Pulmonary artery endothelial cell (primary cell): ENCODE data around the gene TTC7B. TPM values are rescaled to one million over a fixed set of nuclear protein-coding genes. Genes with fewer than 3 reads are reported as not detected.
A peak's percentile ranks its signal among the peaks of the same experiment; 100 is the strongest.

ENCODE experiments used
- DNase-seq: peaks from one replicate; pipeline ENCODE4 v3.0.0-alpha.2; 2011; ENCODE audit warnings: low read depth, low spot score
- total RNA-seq: library from RNA; depleted of rRNA; stranded (reverse); fragments of >200 nt; gene quantifications from 2 replicates; pipeline ENCODE4 v1.2.3, GENCODE V29; 2014

TTC7B gene
- total RNA-seq, 1 donor from 2014 or later: 36.9 TPM

- DNase-seq: no peak
Measured at GRCh38 chr14:90704738-90705392, 111.4 kb downstream of the TTC7B start.

- no peak for DNase-seq
Measured at GRCh38 chr14:90703841-90704737, 112.1 kb downstream of the TTC7B start.

GRCh38 chr14:90700933-90701776, 115.1 kb downstream of the TTC7B start:
- no peak for DNase-seq

GRCh38 chr14:90699016-90699415, 117.2 kb downstream of the TTC7B start:
- no peak for DNase-seq

GRCh38 chr14:90698379-90698869, 117.8 kb downstream of the TTC7B start:
- peak; percentile 36 for DNase-seq

GRCh38 chr14:90697577-90698206, 118.5 kb downstream of the TTC7B start:
- peak; percentile 48 for DNase-seq

GRCh38 chr14:90697132-90697531, 119.1 kb downstream of the TTC7B start:
- no peak for DNase-seq

GRCh38 chr14:90696720-90697119, 119.5 kb downstream of the TTC7B start:
- DNase-seq: no peak

- DNase-seq: no peak
Measured at GRCh38 chr14:90695997-90696660, 120.1 kb downstream of the TTC7B start.

GRCh38 chr14:90693413-90693812, 122.8 kb downstream of the TTC7B start:
- DNase-seq: no peak

- no peak for DNase-seq
Measured at GRCh38 chr14:90692826-90693225, 123.4 kb downstream of the TTC7B start.

GRCh38 chr14:90692061-90692460, 124.2 kb downstream of the TTC7B start:
- no peak for DNase-seq

- no peak for DNase-seq
Measured at GRCh38 chr14:90691627-90692026, 124.6 kb downstream of the TTC7B start.

GRCh38 chr14:90687680-90688079, 128.6 kb downstream of the TTC7B start:
- no peak for DNase-seq

- no peak for DNase-seq
Measured at GRCh38 chr14:90682615-90683014, 133.6 kb downstream of the TTC7B start.

- DNase-seq: no peak
Measured at GRCh38 chr14:90681929-90682328, 134.3 kb downstream of the TTC7B start.

- no peak for DNase-seq
Measured at GRCh38 chr14:90678846-90679362, 137.3 kb downstream of the TTC7B start.

- no peak for DNase-seq
Measured at GRCh38 chr14:90678420-90678819, 137.8 kb downstream of the TTC7B start.

GRCh38 chr14:90677484-90678050, 138.7 kb downstream of the TTC7B start:
- DNase-seq: peak; percentile 24

- DNase-seq: no peak
Measured at GRCh38 chr14:90676912-90677311, 139.3 kb downstream of the TTC7B start.
